Stomach (tissue), 4 donors: ENCODE measurements around the gene PLEKHH3.

Experiments
- CTCF ChIP-seq, 7 experiments: fragments of 450-650 bp in 4 of 7; fragments of 200-600 bp in 3 of 7; sonication (generic) in 3 of 7; IDR thresholded peaks; one replicate each; pipeline ENCODE4 v1.5.1; 2016 to 2019; ENCODE audit warnings: antibody characterized with exemption in 7 of 7, control low read depth in 2 of 7, mild to moderate bottlenecking in 1 of 7
- EP300 ChIP-seq: sonication (generic); formaldehyde crosslinking; IDR thresholded peaks from one replicate; pipeline ENCODE4 v1.6.1; 2017; ENCODE audit warnings: antibody characterized with exemption
- POLR2A ChIP-seq, 4 donors: fragments of 450-650 bp; IDR thresholded peaks; one replicate each; pipeline ENCODE4 v1.6.1; 2016; ENCODE audit warnings: antibody characterized with exemption in 4 of 4, control low read depth in 2 of 4, mild to moderate bottlenecking in 1 of 4, moderate library complexity in 1 of 4
- POLR2AphosphoS5 ChIP-seq, 3 donors: sonication (generic); formaldehyde crosslinking; IDR thresholded peaks; one replicate each; pipeline ENCODE4 v1.6.1; 2016; ENCODE audit warnings: antibody characterized with exemption in 3 of 3

GRCh38 chr17:42677012-42677857, 441 bp upstream of the PLEKHH3 start:
- TF ChIP-seq CTCF (IDR thresholded peaks at IDR 0.05) (peak in 1 of 7 experiments; percentile 14), EP300 (no peak), POLR2A (IDR thresholded peaks at IDR 0.05) (no peak), POLR2AphosphoS5 (IDR thresholded peaks at IDR 0.05) (peak in 2 of 3 donors; percentile 65 to 78)
